ENCODE results near the gene PTTG1IP. TPM values are rescaled to one million over a fixed set of nuclear protein-coding genes. Genes with fewer than 3 reads are reported as not detected.

PTTG1IP gene
- total RNA-seq, 1 donor from 2014 or later: 240 TPM

DNA sequence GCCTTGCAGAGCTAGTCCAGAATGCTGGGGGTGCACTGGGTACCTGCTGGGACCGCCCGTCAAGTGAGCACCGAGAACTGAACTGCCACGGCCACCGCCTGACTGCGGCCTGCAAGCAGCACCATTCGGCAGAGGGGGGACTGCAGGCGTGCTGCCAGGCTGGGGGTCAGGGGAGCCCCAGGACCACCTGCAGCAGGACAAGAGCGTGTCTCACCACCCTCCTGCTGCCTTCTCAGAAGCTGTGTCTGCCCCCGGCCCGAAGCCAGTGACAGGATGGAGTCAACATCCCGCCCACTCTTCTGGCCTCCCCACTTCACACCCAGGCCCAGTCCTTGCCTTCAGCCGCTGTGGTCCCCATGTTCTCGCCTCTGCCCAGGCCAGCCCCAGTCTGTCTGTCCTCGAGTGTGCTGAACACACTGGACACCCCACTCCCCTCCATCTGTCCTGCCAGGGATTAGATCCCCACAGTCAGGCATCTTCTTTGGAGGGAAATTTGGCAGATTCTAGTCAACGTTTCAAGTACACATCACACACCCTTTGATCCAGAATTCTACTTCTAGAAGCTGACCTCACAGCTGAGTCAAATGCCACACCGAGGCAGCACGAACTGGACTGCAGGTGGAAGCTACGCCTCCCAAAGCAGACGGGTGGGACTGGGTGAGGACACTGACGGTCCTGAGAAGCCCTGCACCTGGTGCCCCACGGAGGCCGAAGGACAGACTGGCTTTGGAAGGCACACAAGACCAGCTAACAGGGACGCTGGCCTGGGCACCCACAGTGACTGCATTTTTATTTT is 26.0 kb downstream of the PTTG1IP start:
- H3K4me1 ChIP-seq (ENCODE audit: insufficient read depth, low read length): peaks cover 12% of the 10 kb centered on the region
- no peak overlapping the region for H3K9ac ChIP-seq (ENCODE audit: low read length)
- peaks cover 19% of the 10 kb centered on the region for H3K36me3 ChIP-seq (ENCODE audit: insufficient read depth, low read length)
- Mint-ChIP-seq H3K27ac (ENCODE audit: unreplicated experiment) (no peak overlapping the region), H3K4me1 (ENCODE audit: low read depth, unreplicated experiment) (peaks cover 1% of the 10 kb centered on the region), H3K27me3 (ENCODE audit: low read depth, unreplicated experiment) (peaks cover 22% of the 10 kb centered on the region), H3K4me3 (ENCODE audit: unreplicated experiment) (no peak overlapping the region), H3K36me3 (ENCODE audit: low read depth, unreplicated experiment) (peaks cover 18% of the 10 kb centered on the region), H3K9me3 (ENCODE audit: unreplicated experiment) (peaks cover 2% of the 10 kb centered on the region)
- no peak overlapping the region for H3K4me3 ChIP-seq (ENCODE audit: insufficient read depth, low read depth, low read length)
- H3K79me2 ChIP-seq (ENCODE audit: insufficient read depth, low read length): peaks cover 4% of the 10 kb centered on the region
- no peaks in the 10 kb centered on the region for H3K9me3 ChIP-seq (ENCODE audit: insufficient read depth, low read depth, low read length)
- no peak overlapping the region for H3K4me2 ChIP-seq (ENCODE audit: low read length)
- H3K27me3 ChIP-seq (ENCODE audit: insufficient read depth, low read length): peaks cover 11% of the 10 kb centered on the region
- TF ChIP-seq CTCF (IDR thresholded peaks at IDR 0.05; ENCODE audit: insufficient read depth, low read depth, low read length): no peak
- TF ChIP-seq EZH2 (IDR thresholded peaks at IDR 0.05; ENCODE audit: insufficient read depth, low read length): no peak
- FAIRE-seq (no peak), DNase-seq (ENCODE audit: low read depth) (no peak)
- peaks cover 33% of the 10 kb centered on the region for H4K20me1 ChIP-seq (ENCODE audit: insufficient read depth, low read length)
- H2AFZ ChIP-seq (ENCODE audit: low read depth, low read length): no peak overlapping the region
- H3K27ac ChIP-seq (ENCODE audit: low read depth, low read length): no peak overlapping the region

DNA sequence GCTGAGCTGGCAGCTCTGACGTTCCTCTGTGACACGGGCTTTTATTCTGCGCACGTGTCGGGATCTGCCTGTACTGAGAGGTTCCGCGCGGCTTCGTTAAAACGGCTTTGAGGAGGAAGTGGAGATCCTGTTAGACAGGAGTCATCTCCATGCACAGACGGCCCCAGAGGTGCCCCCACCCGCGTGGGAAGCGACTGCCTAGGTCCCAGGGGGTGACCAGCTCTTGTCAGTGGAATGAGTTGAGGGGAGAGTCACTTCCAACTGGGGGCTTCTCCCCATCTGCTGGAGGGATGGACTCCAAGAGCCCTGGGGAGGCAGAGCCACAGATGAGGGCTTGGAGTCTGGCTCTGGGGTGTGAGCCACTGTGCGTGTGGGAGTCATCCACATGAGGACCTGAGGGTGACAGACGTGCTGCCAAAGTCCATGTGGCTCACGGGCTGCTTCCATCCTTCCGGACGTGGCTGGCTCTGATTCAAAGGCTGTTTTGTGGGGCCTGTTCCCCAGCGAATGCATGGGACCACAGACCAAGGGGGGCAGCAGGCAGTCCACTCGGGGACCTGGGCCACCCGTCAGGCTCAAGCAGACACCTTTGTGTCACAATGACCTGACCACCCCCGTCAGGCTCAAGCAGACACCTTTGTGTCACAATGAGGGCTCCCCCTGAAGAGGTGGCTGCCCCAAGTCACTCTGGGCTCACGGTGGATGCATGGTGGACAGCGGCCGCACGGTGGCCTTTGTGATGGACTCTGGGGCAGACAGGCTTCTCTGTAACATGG is 26.8 kb downstream of the PTTG1IP start:
- H3K36me3 Mint-ChIP-seq (ENCODE audit: low read depth, unreplicated experiment): peaks cover 18% of the 10 kb centered on the region
- no peak overlapping the region for H3K4me3 Mint-ChIP-seq (ENCODE audit: unreplicated experiment)
- Histone ChIP-seq H3K9ac (ENCODE audit: low read length) (peak overlapping the region; percentile 15), H3K4me3 (ENCODE audit: insufficient read depth, low read depth, low read length) (no peak overlapping the region), H2AFZ (ENCODE audit: low read depth, low read length) (peak overlapping the region; percentile 26), H3K79me2 (ENCODE audit: insufficient read depth, low read length) (no peaks in the 10 kb centered on the region), H3K9me3 (ENCODE audit: insufficient read depth, low read depth, low read length) (no peaks in the 10 kb centered on the region), H3K27ac (ENCODE audit: low read depth, low read length) (no peak overlapping the region), H4K20me1 (ENCODE audit: insufficient read depth, low read length) (peaks cover 28% of the 10 kb centered on the region), H3K36me3 (ENCODE audit: insufficient read depth, low read length) (peaks cover 19% of the 10 kb centered on the region), H3K4me2 (ENCODE audit: low read length) (peak overlapping the region; percentile 84), H3K4me1 (ENCODE audit: insufficient read depth, low read length) (peaks cover 12% of the 10 kb centered on the region), H3K27me3 (ENCODE audit: insufficient read depth, low read length) (peaks cover 11% of the 10 kb centered on the region)
- H3K9me3 Mint-ChIP-seq (ENCODE audit: unreplicated experiment): peaks cover 2% of the 10 kb centered on the region
- H3K27me3 Mint-ChIP-seq (ENCODE audit: low read depth, unreplicated experiment): peaks cover 28% of the 10 kb centered on the region
- TF ChIP-seq CTCF (IDR thresholded peaks at IDR 0.05; ENCODE audit: insufficient read depth, low read depth, low read length): no peak
- no peak for TF ChIP-seq EZH2 (IDR thresholded peaks at IDR 0.05; ENCODE audit: insufficient read depth, low read length)
- peak; percentile 44 for DNase-seq (ENCODE audit: low read depth)
- FAIRE-seq: no peak
- H3K4me1 Mint-ChIP-seq (ENCODE audit: low read depth, unreplicated experiment): peaks cover 1% of the 10 kb centered on the region
- H3K27ac Mint-ChIP-seq (ENCODE audit: unreplicated experiment): no peak overlapping the region

Measured in astrocyte (in vitro differentiated cells and primary cell).